ENCODE results near the gene NANOS3. TPM values are rescaled to one million over a fixed set of nuclear protein-coding genes. Genes with fewer than 3 reads are reported as not detected.

Gene NANOS3
- total and polyA plus RNA-seq, 9 of the 15 experiments (the other 6 are each of a cell fraction or from before 2014, with no cell fraction given) = not detected

DNA sequence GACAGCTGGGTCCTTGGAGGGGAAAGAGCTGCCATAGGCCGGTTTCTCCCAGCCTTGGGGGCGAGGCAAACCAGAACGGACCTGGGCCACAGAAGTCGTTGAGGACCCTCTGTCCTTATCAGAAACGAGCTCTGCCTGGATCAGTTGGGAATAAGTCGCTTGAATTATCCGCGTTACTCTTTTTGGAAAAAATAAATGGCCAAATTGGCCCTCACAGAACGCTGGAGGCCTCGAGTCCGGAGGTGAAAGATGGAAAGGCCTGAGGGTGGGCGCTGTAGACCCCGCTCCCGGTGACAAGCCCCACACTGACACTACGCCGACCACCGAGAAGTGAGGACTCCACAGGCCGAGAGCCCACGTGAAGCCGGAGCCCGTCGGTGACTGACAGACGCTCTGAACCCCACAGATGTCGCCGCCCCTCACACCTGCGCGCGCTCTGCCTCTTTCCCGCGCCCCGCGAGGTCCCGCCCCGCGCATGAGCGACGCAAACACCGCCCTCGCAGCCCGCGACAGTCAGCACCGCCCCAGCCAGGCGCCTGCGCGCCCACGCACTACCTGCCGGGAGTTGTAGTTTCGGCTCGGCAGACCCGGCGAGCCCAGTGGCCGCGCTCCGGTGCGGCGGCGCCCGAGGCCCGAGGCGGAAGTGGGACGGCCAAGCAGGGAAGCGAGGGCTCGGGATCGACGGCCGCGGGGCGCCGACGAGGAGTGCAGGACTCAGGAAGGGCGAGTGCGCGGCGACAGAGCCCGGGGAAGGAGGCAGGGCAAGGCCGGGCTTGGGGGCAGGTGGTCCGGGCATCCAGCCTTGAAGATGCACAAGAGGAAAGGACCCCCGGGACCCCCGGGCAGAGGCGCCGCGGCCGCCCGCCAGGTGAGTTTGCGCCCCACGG lies 28.9 kb downstream of the NANOS3 start, which contains the start of the genes BRME1 and CC2D1A (continued):
- TF ChIP-seq TBL1XR1 (IDR thresholded peaks at IDR 0.05; ENCODE audit: low read length in 2 of 2) = no peak; a peak in 2 of 4 replicates
- no peak for TF ChIP-seq ZFP91 (CRISPR knock-in tag; IDR thresholded peaks at IDR 0.05)
- TF ChIP-seq DNMT1 (IDR thresholded peaks at IDR 0.05) = no peak
- no peak for TF ChIP-seq BMI1 (IDR thresholded peaks at IDR 0.05; ENCODE audit: low read length)
- TF ChIP-seq, protein P1, sequence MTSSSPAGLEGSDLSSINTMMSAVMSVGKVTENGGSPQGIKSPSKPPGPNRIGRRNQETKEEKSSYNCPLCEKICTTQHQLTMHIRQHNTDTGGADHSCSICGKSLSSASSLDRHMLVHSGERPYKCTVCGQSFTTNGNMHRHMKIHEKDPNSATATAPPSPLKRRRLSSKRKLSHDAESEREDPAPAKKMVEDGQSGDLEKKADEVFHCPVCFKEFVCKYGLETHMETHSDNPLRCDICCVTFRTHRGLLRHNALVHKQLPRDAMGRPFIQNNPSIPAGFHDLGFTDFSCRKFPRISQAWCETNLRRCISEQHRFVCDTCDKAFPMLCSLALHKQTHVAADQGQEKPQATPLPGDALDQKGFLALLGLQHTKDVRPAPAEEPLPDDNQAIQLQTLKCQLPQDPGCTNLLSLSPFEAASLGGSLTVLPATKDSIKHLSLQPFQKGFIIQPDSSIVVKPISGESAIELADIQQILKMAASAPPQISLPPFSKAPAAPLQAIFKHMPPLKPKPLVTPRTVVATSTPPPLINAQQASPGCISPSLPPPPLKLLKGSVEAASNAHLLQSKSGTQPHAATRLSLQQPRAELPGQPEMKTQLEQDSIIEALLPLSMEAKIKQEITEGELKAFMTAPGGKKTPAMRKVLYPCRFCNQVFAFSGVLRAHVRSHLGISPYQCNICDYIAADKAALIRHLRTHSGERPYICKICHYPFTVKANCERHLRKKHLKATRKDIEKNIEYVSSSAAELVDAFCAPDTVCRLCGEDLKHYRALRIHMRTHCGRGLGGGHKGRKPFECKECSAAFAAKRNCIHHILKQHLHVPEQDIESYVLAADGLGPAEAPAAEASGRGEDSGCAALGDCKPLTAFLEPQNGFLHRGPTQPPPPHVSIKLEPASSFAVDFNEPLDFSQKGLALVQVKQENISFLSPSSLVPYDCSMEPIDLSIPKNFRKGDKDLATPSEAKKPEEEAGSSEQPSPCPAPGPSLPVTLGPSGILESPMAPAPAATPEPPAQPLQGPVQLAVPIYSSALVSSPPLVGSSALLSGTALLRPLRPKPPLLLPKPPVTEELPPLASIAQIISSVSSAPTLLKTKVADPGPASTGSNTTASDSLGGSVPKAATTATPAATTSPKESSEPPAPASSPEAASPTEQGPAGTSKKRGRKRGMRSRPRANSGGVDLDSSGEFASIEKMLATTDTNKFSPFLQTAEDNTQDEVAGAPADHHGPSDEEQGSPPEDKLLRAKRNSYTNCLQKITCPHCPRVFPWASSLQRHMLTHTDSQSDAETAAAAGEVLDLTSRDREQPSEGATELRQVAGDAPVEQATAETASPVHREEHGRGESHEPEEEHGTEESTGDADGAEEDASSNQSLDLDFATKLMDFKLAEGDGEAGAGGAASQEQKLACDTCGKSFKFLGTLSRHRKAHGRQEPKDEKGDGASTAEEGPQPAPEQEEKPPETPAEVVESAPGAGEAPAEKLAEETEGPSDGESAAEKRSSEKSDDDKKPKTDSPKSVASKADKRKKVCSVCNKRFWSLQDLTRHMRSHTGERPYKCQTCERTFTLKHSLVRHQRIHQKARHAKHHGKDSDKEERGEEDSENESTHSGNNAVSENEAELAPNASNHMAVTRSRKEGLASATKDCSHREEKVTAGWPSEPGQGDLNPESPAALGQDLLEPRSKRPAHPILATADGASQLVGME (CRISPR knock-in tag; IDR thresholded peaks at IDR 0.05) = no peak
- TF ChIP-seq HNRNPLL (IDR thresholded peaks at IDR 0.05; ENCODE audit: low read depth, low read length, poor library complexity, severe bottlenecking) = no peak
- peak; percentile 41 for TF ChIP-seq NFE2 (IDR thresholded peaks at IDR 0.05; ENCODE audit: low read depth)
- no peak for TF ChIP-seq ZSCAN32 (CRISPR knock-in tag; IDR thresholded peaks at IDR 0.05)
- TF ChIP-seq ZNF766 (CRISPR knock-in tag; conservative IDR thresholded peaks at IDR 0.05) = peak; percentile 58; the same call in 1 of the 2 replicates
- TF ChIP-seq STAT6 (CRISPR knock-in tag; IDR thresholded peaks at IDR 0.05) = no peak
- no peak for TF ChIP-seq ZNF644 (tag; IDR thresholded peaks at IDR 0.05; ENCODE audit: low read depth)
- no peak for TF ChIP-seq CBX8 (IDR thresholded peaks at IDR 0.05; ENCODE audit: borderline replicate concordance, extremely low read depth, low read depth, low read length, poor library complexity, severe bottlenecking)
- TF ChIP-seq NR4A1 (CRISPR knock-in tag; IDR thresholded peaks at IDR 0.05) = no peak
- peak; percentile 65; the same call in 1 of the 2 replicates for TF ChIP-seq NR4A1 (tag; IDR thresholded peaks at IDR 0.05)
- peak; percentile 66 for TF ChIP-seq TBP (optimal IDR thresholded peaks at IDR 0.05; ENCODE audit: low read depth, low read length)
- no peak for TF ChIP-seq NELFE (IDR thresholded peaks at IDR 0.05; ENCODE audit: insufficient read depth, insufficient read length)
